Measurements from ENCODE around the gene FGF2.
"Not testable (repeated sequence)": the region's sequence is repeated elsewhere in the genome, so short reads cannot be mapped to it uniquely, and the experiment has no call there.

The FGF2 gene

GRCh38 chr4:122847931-122848330, 21.3 kb downstream of the FGF2 start:
- no peak for TF ChIP-seq CTCF (IDR thresholded peaks at IDR 0.05; ENCODE audit: low read depth, low read length)

GRCh38 chr4:122849789-122850188, 23.2 kb downstream of the FGF2 start:
- DNase-seq (ENCODE audit: extremely low read depth, low read depth), result not testable (repeated sequence)

More at GRCh38 chr4:122847931-122848330, 21.3 kb downstream of the FGF2 start:
- DNase-seq (ENCODE audit: extremely low read depth, low read depth), result no peak

GRCh38 chr4:122851568-122851967, 24.9 kb downstream of the FGF2 start:
- no peak for TF ChIP-seq CTCF (IDR thresholded peaks at IDR 0.05; ENCODE audit: low read depth, low read length)
- DNase-seq (ENCODE audit: extremely low read depth, low read depth), result no peak

GRCh38 chr4:122854447-122855352, 28.1 kb downstream of the FGF2 start:
- TF ChIP-seq CTCF (IDR thresholded peaks at IDR 0.05; ENCODE audit: low read depth, low read length), result no peak
- DNase-seq (ENCODE audit: extremely low read depth, low read depth), result no peak

DNA sequence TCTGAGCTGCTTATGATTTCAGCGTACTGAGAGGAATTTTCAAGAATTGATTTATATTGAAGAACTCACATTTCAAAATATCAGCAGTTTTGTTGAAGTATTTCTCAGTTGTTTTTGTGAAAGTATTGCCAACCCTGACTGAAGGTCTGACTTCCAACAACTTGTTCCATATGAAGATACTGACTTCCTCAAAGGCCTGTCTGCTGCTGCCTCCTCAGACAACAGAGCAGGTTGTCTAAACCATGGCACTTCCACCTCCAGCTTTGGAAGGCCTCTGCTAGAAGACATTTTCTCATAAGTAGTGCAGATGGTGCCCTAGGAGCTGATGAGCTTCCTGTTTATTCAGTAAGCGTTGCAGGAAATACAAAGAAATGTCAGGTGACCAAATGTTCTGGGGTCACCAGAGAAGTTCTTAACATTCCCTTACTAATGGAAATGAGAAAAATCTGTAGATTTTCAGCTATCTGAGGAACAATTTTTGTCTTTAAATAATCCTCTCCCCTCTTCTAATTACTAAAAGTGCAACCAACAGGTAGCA, 28.8 kb downstream of the FGF2 start:
- DNase-seq (ENCODE audit: extremely low read depth, low read depth), result no peak
- no peak for TF ChIP-seq CTCF (IDR thresholded peaks at IDR 0.05; ENCODE audit: low read depth, low read length)

DNA sequence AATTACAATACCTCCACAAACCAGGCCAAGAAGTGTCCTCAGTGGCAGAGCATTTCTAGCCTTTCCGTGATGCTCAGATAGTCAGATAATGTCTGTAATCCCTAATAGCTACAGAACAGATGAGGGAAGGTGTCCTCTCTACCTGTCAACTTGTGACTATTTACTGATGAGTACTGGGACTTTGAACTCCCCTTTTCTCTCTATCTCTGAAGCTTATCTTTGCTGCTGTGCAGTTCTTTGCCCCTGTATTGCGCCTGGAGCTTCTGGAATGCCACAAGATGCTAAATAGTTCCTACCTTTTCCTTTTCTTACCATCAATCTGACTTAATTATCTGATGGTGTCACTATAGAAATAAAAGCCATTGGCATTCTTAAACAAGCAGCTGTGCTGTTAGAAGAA, 30.5 kb downstream of the FGF2 start:
- no peak for DNase-seq (ENCODE audit: extremely low read depth, low read depth)
- TF ChIP-seq CTCF (IDR thresholded peaks at IDR 0.05; ENCODE audit: low read depth, low read length), result no peak

DNA sequence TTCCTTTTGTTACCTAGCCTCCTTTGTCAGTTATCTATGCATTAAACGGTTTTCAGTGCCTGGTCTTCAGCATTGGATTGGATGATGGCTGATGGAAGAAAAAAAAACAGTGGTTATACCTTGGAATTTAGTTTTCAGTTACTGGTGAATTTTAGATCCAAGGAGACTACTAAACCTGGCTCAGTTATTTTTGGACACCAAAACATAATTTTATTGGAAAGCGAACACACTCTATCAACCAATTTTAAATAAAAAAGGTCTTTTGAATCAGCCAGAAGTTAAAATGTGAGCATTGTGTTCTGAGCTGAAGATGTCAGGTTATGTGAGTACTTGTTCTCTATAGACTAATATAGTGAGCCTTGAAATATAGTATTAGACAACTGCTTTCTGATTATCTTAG, 32.1 kb downstream of the FGF2 start:
- DNase-seq (ENCODE audit: extremely low read depth, low read depth), result no peak
- TF ChIP-seq CTCF (IDR thresholded peaks at IDR 0.05; ENCODE audit: low read depth, low read length), result no peak

Measured in AG09319 (cell line).